NB4 (cell line): ENCODE results near the gene MTM1.

Experiments used
- CTCF ChIP-seq: IDR thresholded peaks from one replicate; pipeline ENCODE4 v1.5.1; 2012; ENCODE audit warnings: low read depth, low read length
- POLR2A ChIP-seq: IDR thresholded peaks from 2 replicates; pipeline ENCODE4 v1.6.1; 2011; ENCODE audit warnings: mild to moderate bottlenecking; ENCODE audit not compliant: insufficient read length; ENCODE audit errors: extremely low read depth
- TF ChIP-seq, protein P1 (sequence below): IDR thresholded peaks from 2 replicates; pipeline ENCODE4 v1.6.1; 2011; ENCODE audit warnings: low read depth, low read length

- TF ChIP-seq CTCF (no peak), POLR2A (no peak)
- TF ChIP-seq, protein P1, sequence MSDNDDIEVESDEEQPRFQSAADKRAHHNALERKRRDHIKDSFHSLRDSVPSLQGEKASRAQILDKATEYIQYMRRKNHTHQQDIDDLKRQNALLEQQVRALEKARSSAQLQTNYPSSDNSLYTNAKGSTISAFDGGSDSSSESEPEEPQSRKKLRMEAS, result no peak
These were observed 5.3 kb downstream of the MTM1 start for GRCh38 chrX:150573702-150574101.
